Fibroblast of villous mesenchyme (primary cell): ENCODE results near the gene MICAL2. TPM values are rescaled to one million over a fixed set of nuclear protein-coding genes. Genes with fewer than 3 reads are reported as not detected.

ENCODE experiments used
- DNase-seq: peaks from one replicate; pipeline ENCODE4 v3.0.0-alpha.2; 2010; ENCODE audit warnings: low read depth
- H3K4me3 ChIP-seq: 2 replicates; pipeline ENCODE4 v1.5.1; 2011; ENCODE audit warnings: low read depth, mild to moderate bottlenecking, low read length
- CTCF ChIP-seq: IDR thresholded peaks from 2 replicates; pipeline ENCODE4 v1.5.1; 2012; ENCODE audit warnings: low read depth, mild to moderate bottlenecking, low read length; ENCODE audit not compliant: insufficient read depth
- total RNA-seq: library from RNA; depleted of rRNA; stranded (reverse); fragments of >200 nt; gene quantifications from 2 replicates; pipeline ENCODE4 v1.2.3, GENCODE V29; 2012

MICAL2 gene
- total RNA-seq, 1 donor = 164 TPM

GRCh38 chr11:12220305-12220704 lies 109.9 kb downstream of the MICAL2 start:
- H3K4me3 ChIP-seq = no peak overlapping the region
- no peak for DNase-seq

GRCh38 chr11:12221051-12221535 lies 110.7 kb downstream of the MICAL2 start:
- TF ChIP-seq CTCF = no peak
- no peak overlapping the region for H3K4me3 ChIP-seq
- DNase-seq = no peak

More at GRCh38 chr11:12220305-12220704, 109.9 kb downstream of the MICAL2 start:
- TF ChIP-seq CTCF = no peak

DNA sequence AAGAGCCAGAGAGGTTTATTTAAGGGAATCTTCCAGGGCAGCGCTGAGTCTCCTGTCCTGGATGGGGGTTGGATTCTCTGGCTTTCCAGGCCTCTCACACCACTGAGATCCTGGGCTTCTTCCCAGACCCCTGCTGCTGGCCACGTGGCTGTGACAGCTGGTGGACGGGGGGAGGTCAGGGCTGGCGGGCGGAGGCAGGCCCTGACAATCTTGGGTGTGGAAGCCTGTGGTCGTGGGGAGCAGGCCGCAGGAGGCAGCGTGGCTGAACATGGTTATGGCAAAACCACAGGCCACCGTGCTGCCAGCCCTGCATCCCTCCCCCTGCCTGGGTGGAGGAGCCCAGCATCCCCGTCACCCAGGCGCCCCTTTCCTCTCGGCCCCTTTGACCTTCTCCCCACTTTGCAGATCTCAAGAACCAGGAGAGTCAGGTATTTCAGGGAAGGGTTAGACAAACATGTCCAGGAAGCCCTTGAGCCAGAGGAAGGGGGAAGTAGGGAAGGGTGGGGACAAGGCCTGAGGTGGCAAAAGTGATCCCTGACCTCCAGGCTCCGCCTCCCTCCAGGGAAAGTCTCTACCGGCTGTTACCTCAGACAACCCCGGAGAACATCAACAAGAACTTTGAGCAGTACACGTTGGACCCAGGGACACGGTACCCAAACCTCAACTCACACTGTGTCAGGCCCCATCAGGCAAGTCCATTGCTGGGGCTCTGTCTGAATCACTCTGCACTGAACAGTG lies 111.8 kb downstream of the MICAL2 start:
- no peak overlapping the region for H3K4me3 ChIP-seq
- TF ChIP-seq CTCF = no peak
- DNase-seq = peak; percentile 35

GRCh38 chr11:12223771-12224536 lies 113.6 kb downstream of the MICAL2 start:
- no peak for DNase-seq
- no peak for TF ChIP-seq CTCF
- no peak overlapping the region for H3K4me3 ChIP-seq

GRCh38 chr11:12224537-12224893 lies 114.1 kb downstream of the MICAL2 start:
- DNase-seq = peak; percentile 40
- no peak overlapping the region for H3K4me3 ChIP-seq
- TF ChIP-seq CTCF = no peak

DNA sequence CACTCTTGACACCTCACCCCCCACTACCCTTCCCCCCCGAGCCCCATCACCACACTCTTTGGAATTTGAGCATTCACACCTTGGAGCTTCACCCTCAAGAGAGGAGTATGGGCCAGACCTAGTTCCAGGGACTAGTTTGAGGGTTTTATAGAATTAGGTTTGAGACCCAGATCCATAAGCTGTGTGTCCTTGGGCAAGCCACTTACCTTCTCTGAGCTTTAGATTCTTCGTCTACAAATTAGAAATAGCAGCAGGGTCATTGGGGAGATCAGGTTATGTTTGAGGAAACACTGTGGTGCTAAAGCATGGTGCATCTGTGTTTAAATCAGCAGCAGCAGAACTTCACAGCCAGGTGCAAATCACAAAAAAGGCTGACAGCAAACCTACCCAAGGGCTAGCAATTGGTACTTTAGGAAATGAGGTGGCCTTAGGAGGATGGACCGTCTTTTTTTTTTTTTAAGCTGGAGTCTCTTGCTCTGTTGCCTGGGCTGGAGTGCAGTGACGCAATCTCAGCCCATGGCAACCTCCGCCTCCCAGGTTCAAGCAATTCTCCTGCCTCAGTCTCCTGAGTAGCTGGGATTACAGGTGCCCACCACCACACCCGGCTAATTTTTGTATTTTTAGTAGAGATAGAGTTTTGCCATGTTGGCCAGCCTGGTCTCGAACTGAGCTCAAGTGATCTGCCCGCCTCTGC lies 114.8 kb downstream of the MICAL2 start:
- no peak for DNase-seq
- TF ChIP-seq CTCF = no peak

More for the DNA sequence above, 114.8 kb downstream of the MICAL2 start:
- no peak overlapping the region for H3K4me3 ChIP-seq
